Stomach (tissue), 9 donors: ENCODE data around the gene DPH6. TPM values are rescaled to one million over a fixed set of nuclear protein-coding genes. Genes with fewer than 3 reads are reported as not detected.
"Not testable (repeated sequence)": the region's sequence is repeated elsewhere in the genome, so short reads cannot be mapped to it uniquely, and the experiment has no call there.

ENCODE experiments used
- DNase-seq, 2 donors: peaks; one replicate each; pipeline versions ENCODE4 v3.0.0 to v3.0.0-alpha.2; 2013 to 2019
- H3K27ac ChIP-seq, 5 donors: fragments of 200-600 bp in 4 of 5; sonication (generic) in 4 of 5; one replicate each; pipeline ENCODE4 v1.5.1; 2013 to 2019; ENCODE audit warnings: mild to moderate bottlenecking in 1 of 5, moderate library complexity in 1 of 5
- H3K27me3 ChIP-seq, 3 donors: fragments of 200-600 bp; sonication (generic); one replicate each; pipeline ENCODE4 v1.5.1; 2017 to 2019; ENCODE audit warnings: mixed run types in 1 of 3
- H3K36me3 ChIP-seq, 4 donors: fragments of 200-600 bp; sonication (generic); 1 replicate in 3 of 4; 2 replicates in 1 of 4; pipeline ENCODE4 v1.5.1; 2016 to 2019
- H3K4me1 ChIP-seq, 4 donors: fragments of 200-600 bp; sonication (generic); one replicate each; pipeline ENCODE4 v1.5.1; 2016 to 2019
- H3K4me3 ChIP-seq, 4 donors: fragments of 200-600 bp; sonication (generic) in 3 of 4; one replicate each; pipeline ENCODE4 v1.5.1; 2016 to 2019; ENCODE audit warnings: mild to moderate bottlenecking in 1 of 4
- H3K9me3 ChIP-seq, 4 donors: fragments of 200-600 bp; sonication (generic); one replicate each; pipeline ENCODE4 v1.5.1; 2016 to 2019
- CTCF ChIP-seq, 7 experiments: fragments of 450-650 bp in 4 of 7; fragments of 200-600 bp in 3 of 7; sonication (generic) in 3 of 7; IDR thresholded peaks; one replicate each; pipeline ENCODE4 v1.5.1; 2016 to 2019; ENCODE audit warnings: antibody characterized with exemption in 7 of 7, control low read depth in 2 of 7, mild to moderate bottlenecking in 1 of 7
- EP300 ChIP-seq: sonication (generic); formaldehyde crosslinking; IDR thresholded peaks from one replicate; pipeline ENCODE4 v1.6.1; 2017; ENCODE audit warnings: antibody characterized with exemption
- POLR2A ChIP-seq, 4 donors: fragments of 450-650 bp; IDR thresholded peaks; one replicate each; pipeline ENCODE4 v1.6.1; 2016; ENCODE audit warnings: antibody characterized with exemption in 4 of 4, control low read depth in 2 of 4, mild to moderate bottlenecking in 1 of 4, moderate library complexity in 1 of 4
- POLR2AphosphoS5 ChIP-seq, 3 donors: sonication (generic); formaldehyde crosslinking; IDR thresholded peaks; one replicate each; pipeline ENCODE4 v1.6.1; 2016; ENCODE audit warnings: antibody characterized with exemption in 3 of 3
- WGBS, 5 donors: extraction: QIAGEN DNeasy Blood & Tissue Kit in 3 of 5; methylation state at CpG; one replicate each; pipeline versions ENCODE4 v1.1.5 to v1.1.7; 2013 to 2018; 5-methylcytosine and 5-hydroxymethylcytosine counted together
- intact Hi-C: fragments of 100-400 bp; cut with DNase I; formaldehyde crosslinking; loops from one replicate; pipeline ENCODE4 v1.15.1; 2023; ENCODE audit warnings: low total_unique reads
- polyA plus RNA-seq, 3 donors: library from polyadenylated mRNA; stranded (reverse); fragments of 200-250 nt; gene quantifications; one replicate each; pipeline ENCODE4 v1.2.3, GENCODE V29; 2013
- total RNA-seq, 5 donors: library from RNA; depleted of rRNA; stranded (reverse); fragments of >200 nt; gene quantifications; one replicate each; pipeline versions ENCODE4 v1.1.0 to v1.2.3, GENCODE V29; 2014 to 2016
- donor health status: healthy with polysubstance abuse.
- donor health status: Bipolar disorder and iron deficiency.
- donor health status: healthy.

Gene DPH6
- total and polyA plus RNA-seq, 8 donors, result 6.1 to 52.3 (median 17.7) TPM

DNA sequence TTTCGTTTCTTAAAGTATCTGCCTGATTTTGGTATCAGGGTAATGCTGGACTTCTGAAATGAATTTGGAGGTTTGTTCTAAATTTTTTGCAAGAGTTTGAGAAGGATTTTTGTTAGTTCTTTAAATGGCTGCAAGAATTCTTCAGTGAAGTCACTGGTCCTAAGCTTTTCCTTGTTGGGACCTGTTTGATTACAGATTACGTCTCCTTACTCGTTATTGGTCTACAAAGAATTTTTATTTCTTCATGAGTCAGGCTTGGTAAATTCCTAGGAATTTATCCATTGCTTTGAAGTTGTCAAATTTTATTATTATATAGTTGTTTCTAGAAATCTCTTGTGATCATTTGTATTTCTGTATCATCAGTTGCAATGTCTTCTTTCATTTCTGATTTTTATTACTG, 196.0 kb downstream of the DPH6 start:
- H3K9me3 ChIP-seq, result peaks cover 0 to 41% (median 18%) of the 10 kb centered on the region in 4 donors
- no peak overlapping the region for H3K4me3 ChIP-seq
- no peak overlapping the region for H3K27ac ChIP-seq
- intact Hi-C loops, result no loop called here
- H3K4me1 ChIP-seq, result no peaks in the 10 kb centered on the region
- TF ChIP-seq POLR2AphosphoS5 (IDR thresholded peaks at IDR 0.05), result no peak
- TF ChIP-seq EP300, result no peak
- TF ChIP-seq CTCF (IDR thresholded peaks at IDR 0.05), result no peak
- no peak for TF ChIP-seq POLR2A (IDR thresholded peaks at IDR 0.05)
- 77 to 97% (median 93%) methylated on average over 3 of the region's 3 CpGs for WGBS, 5 donors
- no peak for DNase-seq
- H3K36me3 ChIP-seq, result no peaks in the 10 kb centered on the region
- H3K27me3 ChIP-seq, result no peaks in the 10 kb centered on the region

DNA sequence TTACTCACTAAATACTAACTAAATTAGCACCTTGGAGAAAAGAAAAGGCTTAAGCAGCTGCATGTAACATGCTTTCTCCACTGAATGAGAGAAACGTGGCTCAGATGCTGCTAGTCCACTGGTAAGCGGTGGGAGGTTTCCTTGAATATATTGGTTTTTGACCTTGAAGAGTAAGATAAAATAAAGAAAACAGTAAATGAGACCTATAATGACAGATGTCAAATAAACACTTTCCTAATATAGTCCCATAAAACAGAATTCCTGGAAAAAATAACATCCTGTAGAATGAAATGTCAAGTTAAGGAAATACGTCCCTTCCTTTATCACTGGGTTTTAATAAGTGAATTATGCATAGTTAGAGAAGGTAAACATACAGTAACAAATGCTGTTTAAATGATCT, 215.0 kb downstream of the DPH6 start:
- H3K4me1 ChIP-seq, result no peaks in the 10 kb centered on the region
- TF ChIP-seq EP300, result no peak
- no peak for TF ChIP-seq POLR2AphosphoS5 (IDR thresholded peaks at IDR 0.05)
- no peak for TF ChIP-seq POLR2A (IDR thresholded peaks at IDR 0.05)
- no peak for TF ChIP-seq CTCF (IDR thresholded peaks at IDR 0.05)
- 72 to 83% (median 75%) methylated on average over 3 of the region's 3 CpGs for WGBS, 5 donors
- H3K27me3 ChIP-seq, result no peaks in the 10 kb centered on the region
- no peak overlapping the region for H3K4me3 ChIP-seq
- no peak for DNase-seq
- no peaks in the 10 kb centered on the region for H3K36me3 ChIP-seq
- peaks cover 0 to 3% (median under 1%) of the 10 kb centered on the region in 4 donors for H3K9me3 ChIP-seq
- intact Hi-C loops, result no loop called here
- H3K27ac ChIP-seq, result no peak overlapping the region

DNA sequence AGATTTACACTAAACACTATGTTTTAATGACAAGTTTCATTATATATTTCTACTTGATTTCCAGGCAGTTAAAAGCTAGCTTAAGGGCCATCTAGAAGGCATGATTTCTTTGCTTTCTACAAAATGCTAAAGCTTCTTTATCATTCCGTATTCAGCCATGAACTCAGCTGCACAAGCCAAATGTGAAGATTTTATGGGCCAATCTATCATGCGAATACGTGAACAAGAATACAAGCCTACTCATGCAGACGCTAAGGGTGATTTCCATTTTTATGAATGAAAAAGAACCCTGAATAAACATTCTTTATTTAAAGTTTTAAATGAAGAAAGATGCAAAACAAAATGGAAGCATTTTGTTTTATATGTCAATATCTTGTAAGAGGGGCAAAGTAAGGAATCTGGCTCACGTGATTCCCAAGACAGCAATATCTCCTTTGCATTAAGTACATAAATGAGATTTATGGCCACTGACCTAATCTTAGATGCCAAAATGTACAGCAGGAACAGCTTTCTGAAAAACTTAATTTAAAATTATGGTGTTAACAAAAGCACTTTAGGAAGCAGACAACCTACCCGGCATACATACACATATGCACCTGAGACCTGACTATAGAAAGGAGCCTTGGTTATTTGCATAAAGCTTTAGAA, 215.8 kb downstream of the DPH6 start:
- Histone ChIP-seq H3K36me3 (no peaks in the 10 kb centered on the region), H3K27ac (no peak overlapping the region), H3K9me3 (peaks cover 0 to 3% (median under 1%) of the 10 kb centered on the region in 4 donors), H3K27me3 (no peaks in the 10 kb centered on the region), H3K4me1 (no peaks in the 10 kb centered on the region), H3K4me3 (no peak overlapping the region)
- WGBS, 5 donors, result 76 to 85% (median 85%) methylated on average over 6 of the region's 6 CpGs
- no peak for DNase-seq
- TF ChIP-seq POLR2AphosphoS5 (IDR thresholded peaks at IDR 0.05) (no peak), EP300 (no peak), CTCF (IDR thresholded peaks at IDR 0.05) (no peak), POLR2A (IDR thresholded peaks at IDR 0.05) (no peak)
- intact Hi-C loops, result no loop called here

DNA sequence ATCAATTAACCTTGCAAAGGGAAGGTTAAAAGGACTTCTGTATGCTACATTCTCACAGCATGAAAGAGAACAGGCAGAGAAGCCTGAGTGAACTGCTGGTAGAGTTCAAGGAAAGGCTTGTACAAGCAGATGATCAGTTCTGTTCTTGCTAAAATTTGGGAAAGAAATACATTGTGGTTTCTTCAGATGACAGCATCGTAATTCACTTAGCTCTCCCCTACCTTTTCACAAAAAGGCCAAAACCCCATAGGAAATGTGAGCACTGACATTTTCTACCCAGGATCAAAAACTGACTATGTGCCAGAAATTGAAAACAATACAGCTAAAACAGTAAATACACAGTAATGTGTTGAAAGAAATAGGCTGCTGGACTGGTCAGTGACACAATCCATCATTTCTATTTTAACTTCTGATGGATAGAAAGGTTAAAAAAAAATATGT, 216.4 kb downstream of the DPH6 start:
- WGBS, 5 donors, result 69 to 83% (median 74%) methylated on average over 1 of the region's 1 CpG
- H3K27ac ChIP-seq, result no peak overlapping the region
- TF ChIP-seq EP300 (no peak), POLR2A (IDR thresholded peaks at IDR 0.05) (no peak), CTCF (IDR thresholded peaks at IDR 0.05) (no peak), POLR2AphosphoS5 (IDR thresholded peaks at IDR 0.05) (no peak)
- DNase-seq, result no peak
- intact Hi-C loops, result no loop called here
- H3K27me3 ChIP-seq, result no peaks in the 10 kb centered on the region
- no peaks in the 10 kb centered on the region for H3K36me3 ChIP-seq
- H3K9me3 ChIP-seq, result peaks cover 0 to 3% (median under 1%) of the 10 kb centered on the region in 4 donors
- no peaks in the 10 kb centered on the region for H3K4me1 ChIP-seq
- H3K4me3 ChIP-seq, result no peak overlapping the region

- DNase-seq, H3K4me3 ChIP-seq, H3K4me1 ChIP-seq, H3K27ac ChIP-seq, H3K9me3 ChIP-seq, H3K27me3 ChIP-seq, H3K36me3 ChIP-seq, intact Hi-C loops: not testable (repeated sequence)
- 74 to 88% (median 83%) methylated on average over 4 of the region's 4 CpGs for WGBS, 5 donors
These were observed 217.1 kb downstream of the DPH6 start for GRCh38 chr15:35328836-35329235.
